HG03060 (cell line): ENCODE measurements around the gene IL20RB.
"Not testable (repeated sequence)": the region's sequence is repeated elsewhere in the genome, so short reads cannot be mapped to it uniquely, and the experiment has no call there.

ENCODE experiments used
- ATAC-seq: cut with Tn5 transposase; IDR thresholded peaks from one replicate; pipeline ENCODE4 v1.9.1; 2021; ENCODE audit warnings: low read depth, moderate number of reproducible peaks; ENCODE audit not compliant: unreplicated experiment

Gene IL20RB

DNA sequence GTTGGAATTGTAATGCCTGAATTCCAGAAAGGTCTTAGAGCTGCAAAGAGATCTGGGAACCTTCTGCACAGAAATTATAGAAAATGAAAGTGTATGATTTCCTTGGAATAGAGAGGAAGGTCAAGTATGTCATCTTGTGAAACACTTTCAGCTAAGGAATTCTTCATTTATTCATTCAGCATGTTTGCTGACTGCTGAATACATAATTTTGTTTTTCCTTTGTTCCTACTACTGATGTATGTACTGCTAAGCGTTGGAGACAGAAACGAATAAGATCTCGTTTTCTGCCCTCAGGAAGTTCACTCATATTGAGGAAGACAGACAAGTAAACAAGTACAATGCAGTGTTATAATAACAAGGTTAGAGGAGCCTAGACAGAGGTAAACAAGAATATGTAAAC is 14.3 kb upstream of the IL20RB start:
- ATAC-seq, result no peak

- ATAC-seq, result no peak
These were observed 10.8 kb upstream of the IL20RB start for GRCh38 chr3:136946978-136947377.

DNA sequence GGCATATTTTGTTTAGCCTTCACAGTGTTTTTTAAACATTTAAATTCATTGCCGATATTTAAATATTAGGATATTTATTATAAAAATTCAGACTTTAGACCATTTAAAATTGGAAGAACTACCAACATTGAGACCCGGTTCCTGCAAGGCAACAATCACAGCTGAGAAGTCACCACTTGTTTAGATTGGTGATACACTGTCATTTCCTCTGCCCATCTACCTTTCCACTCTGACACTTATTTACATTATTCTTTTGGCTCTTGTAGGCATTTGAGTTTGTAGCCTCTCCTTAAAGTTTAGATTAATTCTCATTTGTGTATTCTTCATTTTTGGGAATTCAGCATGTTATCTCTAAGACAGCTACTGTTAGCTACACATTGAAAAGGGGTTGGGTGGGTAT is 10.3 kb upstream of the IL20RB start:
- ATAC-seq, result no peak

DNA sequence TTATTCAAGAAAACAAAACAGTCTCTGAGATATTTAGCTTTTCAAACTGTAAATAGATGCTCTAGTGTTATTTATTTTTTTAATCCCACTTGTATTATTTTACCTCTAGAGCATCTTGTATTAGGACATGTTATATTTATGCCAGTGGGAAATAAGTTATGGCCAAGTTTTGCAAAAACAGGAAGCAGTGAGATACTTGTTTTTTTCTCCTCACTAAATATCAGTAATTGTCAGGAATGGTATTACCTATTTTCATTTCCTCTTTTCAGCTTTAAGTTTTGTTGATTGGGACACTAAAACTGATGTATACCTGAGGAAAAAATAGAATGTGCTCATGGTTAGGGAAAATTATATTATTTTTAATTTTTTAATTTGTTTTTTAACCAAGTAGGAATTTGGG is 8.6 kb upstream of the IL20RB start:
- ATAC-seq, result no peak

DNA sequence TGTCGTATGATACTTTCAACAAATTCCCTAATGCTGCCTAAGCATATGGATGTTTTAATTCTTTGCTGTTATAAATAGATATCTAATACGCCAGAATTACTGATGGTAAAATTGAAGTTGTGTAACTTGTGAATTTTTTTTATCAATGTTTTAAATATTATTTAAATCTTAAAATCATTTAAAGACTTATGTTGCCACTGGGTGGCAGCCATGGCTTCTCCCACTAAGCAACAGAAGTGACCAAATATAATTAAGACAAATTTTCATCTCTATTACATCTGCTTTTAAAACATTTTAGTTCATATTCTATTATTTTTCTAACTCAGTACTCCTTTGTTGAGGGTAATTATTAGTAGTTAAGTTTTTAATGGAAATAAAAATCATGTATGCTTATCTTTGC is 8.1 kb upstream of the IL20RB start:
- ATAC-seq, result no peak

- ATAC-seq, result no peak
These were observed 7.2 kb upstream of the IL20RB start for GRCh38 chr3:136950623-136951022.

- no peak for ATAC-seq
These were observed 5.5 kb upstream of the IL20RB start for GRCh38 chr3:136952292-136952691.

GRCh38 chr3:136954251-136954650 is 3.5 kb upstream of the IL20RB start:
- ATAC-seq, result no peak

GRCh38 chr3:136954980-136955780 is 2.6 kb upstream of the IL20RB start:
- no peak for ATAC-seq

DNA sequence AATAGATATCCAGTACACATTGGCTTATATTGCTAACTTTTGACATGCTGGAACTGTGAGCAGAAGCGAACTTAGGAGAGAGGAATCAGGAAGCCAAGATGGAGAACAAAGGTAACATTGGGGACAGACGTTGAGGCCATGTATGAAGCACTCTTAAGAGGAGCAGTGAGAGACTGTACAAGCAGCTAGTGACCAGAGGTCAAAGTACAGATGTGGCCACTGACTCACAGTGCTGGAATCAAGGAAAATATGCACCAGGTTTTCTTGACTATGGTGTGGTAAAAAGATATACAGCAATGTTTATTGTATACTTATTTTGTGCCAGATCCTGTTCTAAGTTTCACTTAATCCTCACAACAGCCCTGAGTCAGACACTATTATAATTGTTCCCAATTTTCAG is 2.0 kb upstream of the IL20RB start:
- ATAC-seq, result no peak

GRCh38 chr3:136956971-136957370 is 812 bp upstream of the IL20RB start:
- no peak for ATAC-seq

- no peak for ATAC-seq
These were observed 1.2 kb downstream of the IL20RB start for GRCh38 chr3:136958939-136959338.

DNA sequence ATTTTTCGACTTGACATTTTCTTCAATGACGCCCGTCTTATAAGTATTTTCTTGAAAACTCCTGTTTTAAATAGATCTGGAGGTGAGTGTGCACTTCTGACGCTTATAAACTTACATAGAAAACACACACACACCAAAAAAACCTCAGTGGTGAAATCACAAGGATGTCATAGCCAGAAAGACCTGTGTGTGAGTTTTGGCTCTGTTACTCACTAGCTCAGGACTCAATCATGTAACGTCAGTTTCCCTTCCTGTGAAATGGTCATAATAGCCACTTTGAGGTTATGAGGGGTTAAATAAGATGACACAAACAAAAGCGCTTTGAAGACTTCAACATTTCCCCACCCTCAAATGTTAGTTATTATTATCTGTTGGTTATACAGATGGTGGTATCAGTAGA is 1.8 kb downstream of the IL20RB start:
- ATAC-seq, result no peak

DNA sequence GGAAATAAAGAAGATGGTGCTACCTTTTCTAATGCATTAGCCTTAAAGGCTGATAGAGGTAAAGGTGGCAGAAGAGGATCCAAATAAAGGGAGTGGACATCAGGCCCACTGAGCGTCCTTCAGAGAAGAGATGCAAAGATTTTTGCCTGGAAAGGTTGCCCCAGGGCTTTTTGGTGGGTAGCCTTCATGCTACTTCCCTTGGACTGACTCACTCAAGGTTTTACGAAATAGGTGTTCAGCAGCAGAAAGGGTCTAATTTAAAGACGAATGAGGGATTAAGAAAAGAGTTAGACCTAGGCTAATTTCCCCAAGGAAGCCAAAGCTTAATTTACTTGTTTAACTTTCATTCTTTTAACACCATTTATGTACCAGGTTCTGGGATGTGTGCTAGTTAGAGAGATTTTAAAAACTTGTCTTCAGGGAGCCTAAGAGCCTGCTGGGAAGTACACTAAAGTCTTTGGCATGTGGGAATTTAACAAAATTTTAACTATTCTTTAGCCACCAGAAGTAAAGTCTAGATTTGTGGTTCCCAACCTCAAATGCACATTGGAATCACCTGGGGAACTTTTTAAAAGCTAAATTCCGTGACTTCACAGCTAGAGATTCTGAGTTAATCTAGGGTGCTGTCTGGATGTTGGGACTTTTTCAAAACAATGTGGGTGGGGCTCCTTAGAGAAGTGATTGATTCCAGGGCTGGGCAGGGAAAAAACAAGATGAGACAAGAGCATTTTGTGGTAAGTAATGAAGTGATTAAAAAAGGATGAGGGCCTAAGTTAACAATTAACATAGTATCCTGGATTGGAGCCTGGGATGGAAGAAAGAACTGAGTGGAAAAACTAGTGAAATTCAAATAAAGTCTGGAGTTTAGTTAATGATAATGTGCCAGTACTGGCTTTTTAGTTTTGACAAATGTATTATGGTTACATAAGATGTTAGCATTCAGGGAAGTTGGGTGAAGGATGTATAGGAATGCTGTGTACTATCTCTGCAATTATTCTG is 3.4 kb downstream of the IL20RB start:
- ATAC-seq, result no peak

DNA sequence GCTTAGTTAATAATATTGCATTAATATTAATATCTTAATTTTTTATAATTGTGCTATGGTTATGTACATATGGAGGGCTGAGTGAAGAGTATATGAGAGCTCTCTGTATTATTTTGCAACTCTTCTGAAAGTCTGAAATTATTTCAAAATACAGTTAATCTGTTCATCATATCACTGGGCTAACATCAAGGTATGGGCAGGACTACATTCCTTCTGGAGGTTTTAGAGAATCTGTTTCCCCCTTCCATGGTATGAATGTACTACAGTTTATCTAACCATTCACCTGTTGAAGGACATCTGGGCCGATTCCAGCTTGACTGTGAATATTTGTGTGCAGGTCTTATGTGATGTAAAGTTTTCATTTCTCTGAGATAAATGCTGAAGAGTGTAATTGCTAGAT is 5.1 kb downstream of the IL20RB start:
- ATAC-seq, result no peak

DNA sequence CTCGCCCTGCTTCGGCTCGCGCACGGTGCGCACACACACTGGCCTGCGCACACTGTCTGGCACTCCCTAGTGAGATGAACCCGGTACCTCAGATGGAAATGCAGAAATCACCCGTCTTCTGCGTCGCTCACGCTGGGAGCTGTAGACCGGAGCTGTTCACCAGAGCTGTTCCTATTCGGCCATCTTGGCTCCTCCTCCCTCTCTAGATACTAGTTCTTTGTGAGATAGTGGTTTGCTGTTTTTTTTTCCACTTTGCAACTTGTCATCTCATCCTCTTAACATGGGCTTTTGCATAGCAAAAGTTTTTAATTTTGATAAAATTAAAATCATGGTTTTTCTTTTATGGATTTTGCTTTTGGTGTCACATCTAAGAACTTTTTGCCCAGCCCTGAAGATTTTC is 11.8 kb downstream of the IL20RB start:
- not testable (repeated sequence) for ATAC-seq

GRCh38 chr3:136973352-136973751 is 15.6 kb downstream of the IL20RB start:
- no peak for ATAC-seq

- ATAC-seq, result no peak
These were observed 16.9 kb downstream of the IL20RB start for GRCh38 chr3:136974670-136975069.

DNA sequence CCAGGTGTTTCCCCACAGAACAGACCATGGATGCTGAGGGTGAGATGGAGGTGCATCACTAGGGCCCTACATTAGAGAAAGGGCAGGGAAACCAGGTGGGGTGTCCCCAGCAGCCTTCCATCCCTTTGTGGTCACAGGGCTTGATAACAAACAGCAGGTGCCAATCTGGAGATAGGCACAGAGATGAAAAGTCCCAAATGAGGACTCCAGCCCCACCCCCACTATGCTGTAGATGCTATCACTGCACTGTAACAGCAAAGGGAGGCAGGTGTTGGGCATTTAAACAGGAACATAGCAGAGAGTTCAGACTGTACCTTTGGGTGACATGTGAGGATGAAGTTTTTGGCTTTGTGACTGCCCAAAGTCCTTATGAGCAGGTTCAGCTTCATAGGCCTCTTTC is 21.4 kb downstream of the IL20RB start:
- ATAC-seq, result no peak

- ATAC-seq, result no peak
These were observed 21.9 kb downstream of the IL20RB start for GRCh38 chr3:136979684-136980083.

- no peak for ATAC-seq
These were observed 24.2 kb downstream of the IL20RB start for GRCh38 chr3:136982033-136982432.
